GM12878 (cell line): ENCODE measurements around the gene SUSD1.

Experiments
- ASH2L ChIP-seq: fragments of 300-600, 200-600 bp; sonication (generic); IDR thresholded peaks from 2 replicates; pipeline ENCODE4 v1.6.1; 2017; ENCODE audit warnings: low read depth, mild to moderate bottlenecking, borderline replicate concordance
- CTCF ChIP-seq, 3 experiments: IDR thresholded peaks in 2 of 3; conservative IDR thresholded peaks in 1 of 3; 2 replicates each; pipeline ENCODE4 v1.5.1; 2011; ENCODE audit warnings: low read depth in 3 of 3, low read length in 3 of 3, mild to moderate bottlenecking in 3 of 3, control low read depth in 2 of 3, moderate library complexity in 2 of 3, inconsistent platforms in 1 of 3, mixed read lengths in 1 of 3; ENCODE audit not compliant: control insufficient read depth in 2 of 3, insufficient read depth in 1 of 3; ENCODE audit errors: extremely low read depth in 1 of 3
- ELK1 ChIP-seq: IDR thresholded peaks from 2 replicates; pipeline ENCODE4 v1.6.1; 2012; ENCODE audit warnings: low read depth, low read length, improper control_type of control experiment
- EP300 ChIP-seq, 2 experiments: fragments of 150-350 bp in 1 of 2; IDR thresholded peaks; 2 replicates each; pipeline ENCODE4 v1.6.1; 2011 to 2012; ENCODE audit warnings: low read depth in 2 of 2, low read length in 2 of 2, borderline replicate concordance in 1 of 2, improper control_type of control experiment in 1 of 2, inconsistent platforms in 1 of 2; ENCODE audit not compliant: control insufficient read depth in 1 of 2
- FOXM1 ChIP-seq: IDR thresholded peaks from 2 replicates; pipeline ENCODE4 v1.6.1; 2012; ENCODE audit warnings: low read depth, mild to moderate bottlenecking, inconsistent platforms, low read length, moderate library complexity
- HDAC2 ChIP-seq: fragments of 200-600 bp; sonication (generic); IDR thresholded peaks from 2 replicates; pipeline ENCODE4 v1.6.1; 2017
- MYC ChIP-seq: IDR thresholded peaks from 2 replicates; pipeline ENCODE4 v1.6.1; 2011; ENCODE audit warnings: mild to moderate bottlenecking, low read length, moderate library complexity, inconsistent platforms; ENCODE audit not compliant: insufficient read depth, insufficient replicate concordance, insufficient read length, severe bottlenecking
- NRF1 ChIP-seq: conservative IDR thresholded peaks from 2 replicates; pipeline ENCODE4 v1.6.1; 2011; ENCODE audit warnings: mild to moderate bottlenecking, low read depth, low read length, improper control_type of control experiment
- POLR2A ChIP-seq: IDR thresholded peaks from 2 replicates; pipeline ENCODE4 v1.6.1; 2011; ENCODE audit warnings: low read depth, mild to moderate bottlenecking, low read length
- POLR2AphosphoS5 ChIP-seq: IDR thresholded peaks from 2 replicates; pipeline ENCODE4 v1.6.1; 2011; ENCODE audit warnings: mild to moderate bottlenecking, low read length, inconsistent platforms
- ZNF592 ChIP-seq: fragments of 450-650 bp; IDR thresholded peaks from 2 replicates; pipeline ENCODE4 v1.6.1; 2017; ENCODE audit warnings: mild to moderate bottlenecking, moderate library complexity

- no peak for TF ChIP-seq POLR2A
- no peak for TF ChIP-seq EP300 (IDR thresholded peaks at IDR 0.05; ENCODE audit: borderline replicate concordance in 1 of 2, control insufficient read depth in 1 of 2, low read depth in 2 of 2, low read length in 2 of 2)
- no peak for TF ChIP-seq NRF1
- no peak for TF ChIP-seq FOXM1
- no peak for TF ChIP-seq POLR2AphosphoS5
- no peak for TF ChIP-seq HDAC2
- no peak for TF ChIP-seq ZNF592
- TF ChIP-seq CTCF (IDR thresholded peaks at IDR 0.05 in 2 of 3, conservative IDR thresholded peaks at IDR 0.05 in 1 of 3; ENCODE audit: control insufficient read depth in 2 of 3, extremely low read depth in 1 of 3, insufficient read depth in 1 of 3, low read depth in 3 of 3, low read length in 3 of 3), result no peak
- no peak for TF ChIP-seq ASH2L
- TF ChIP-seq MYC, result no peak
- TF ChIP-seq ELK1, result no peak
Observed at GRCh38 chr9:112132356-112132755, 42.7 kb downstream of the SUSD1 start.
